Measurements from ENCODE around the gene GLRA1. TPM values are rescaled to one million over a fixed set of nuclear protein-coding genes. Genes with fewer than 3 reads are reported as not detected.
"Not testable (repeated sequence)": the region's sequence is repeated elsewhere in the genome, so short reads cannot be mapped to it uniquely, and the experiment has no call there.

The GLRA1 gene
- total RNA-seq, 2 experiments from 2014 or later, result not detected

GRCh38 chr5:151784141-151784540 is 140.5 kb downstream of the GLRA1 start:
- Mint-ChIP-seq H3K27ac (peak overlapping the region; percentile 11), H3K4me1 (peaks cover 52% of the 10 kb centered on the region), H3K36me3 (peaks cover 28% of the 10 kb centered on the region), H3K9me3 (ENCODE audit: low read depth) (no peaks in the 10 kb centered on the region), H3K4me3 (no peak overlapping the region), H3K27me3 (no peaks in the 10 kb centered on the region)
- ATAC-seq, result no peak
- CTCF ChIA-PET, result interaction anchor here (0.6 to 2.6 kb wide), 4 partner anchors 10 to 347 kb away, joined by 3 to 8 read pairs (median 6); partner anchors contain the start of gene G3BP1
- DNase-seq, result no peak

GRCh38 chr5:151783664-151784063 is 141.0 kb downstream of the GLRA1 start:
- H3K9me3 Mint-ChIP-seq (ENCODE audit: low read depth); H3K27me3 Mint-ChIP-seq; DNase-seq; H3K4me3 Mint-ChIP-seq; H3K27ac Mint-ChIP-seq; ATAC-seq: not testable (repeated sequence)
- peaks cover 33% of the 10 kb centered on the region for H3K36me3 Mint-ChIP-seq
- peaks cover 57% of the 10 kb centered on the region for H3K4me1 Mint-ChIP-seq
- CTCF ChIA-PET, result interaction anchor here (0.6 to 2.6 kb wide), 5 partner anchors 9 to 125 kb away, joined by 3 to 8 read pairs (median 4); partner anchors contain the start of gene G3BP1

DNA sequence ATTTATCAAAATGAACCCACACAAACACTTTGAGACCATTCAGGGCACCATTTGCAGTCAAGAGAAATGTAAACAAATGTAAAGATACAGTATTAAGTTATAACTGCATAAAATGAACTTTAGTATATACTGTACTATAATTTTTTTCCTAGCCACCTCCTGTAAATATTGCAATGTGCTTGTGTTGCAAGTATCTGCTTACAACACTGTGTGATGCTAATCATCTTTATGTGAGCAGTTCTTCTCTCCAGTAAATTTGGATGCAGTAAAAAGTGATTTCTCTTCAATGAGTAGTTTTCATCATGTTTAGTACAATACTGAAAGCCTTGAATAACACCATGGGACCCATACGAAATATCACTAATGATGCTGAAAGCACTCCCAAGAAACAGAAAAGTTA is 143.4 kb downstream of the GLRA1 start:
- Mint-ChIP-seq H3K4me3 (no peak overlapping the region), H3K4me1 (peaks cover 70% of the 10 kb centered on the region), H3K27me3 (no peaks in the 10 kb centered on the region), H3K9me3 (ENCODE audit: low read depth) (no peaks in the 10 kb centered on the region), H3K27ac (no peak overlapping the region), H3K36me3 (peaks cover 35% of the 10 kb centered on the region)
- no peak for ATAC-seq
- DNase-seq, result no peak
- CTCF ChIA-PET, result no interaction called here

GRCh38 chr5:151780348-151780747 is 144.3 kb downstream of the GLRA1 start:
- no peaks in the 10 kb centered on the region for H3K27me3 Mint-ChIP-seq
- ATAC-seq (no peak), DNase-seq (no peak)
- H3K9me3 Mint-ChIP-seq (ENCODE audit: low read depth), result no peaks in the 10 kb centered on the region
- H3K4me1 Mint-ChIP-seq, result peaks cover 73% of the 10 kb centered on the region
- no peak overlapping the region for H3K27ac Mint-ChIP-seq
- no peak overlapping the region for H3K4me3 Mint-ChIP-seq
- H3K36me3 Mint-ChIP-seq, result peaks cover 40% of the 10 kb centered on the region
- CTCF ChIA-PET, result no interaction called here

DNA sequence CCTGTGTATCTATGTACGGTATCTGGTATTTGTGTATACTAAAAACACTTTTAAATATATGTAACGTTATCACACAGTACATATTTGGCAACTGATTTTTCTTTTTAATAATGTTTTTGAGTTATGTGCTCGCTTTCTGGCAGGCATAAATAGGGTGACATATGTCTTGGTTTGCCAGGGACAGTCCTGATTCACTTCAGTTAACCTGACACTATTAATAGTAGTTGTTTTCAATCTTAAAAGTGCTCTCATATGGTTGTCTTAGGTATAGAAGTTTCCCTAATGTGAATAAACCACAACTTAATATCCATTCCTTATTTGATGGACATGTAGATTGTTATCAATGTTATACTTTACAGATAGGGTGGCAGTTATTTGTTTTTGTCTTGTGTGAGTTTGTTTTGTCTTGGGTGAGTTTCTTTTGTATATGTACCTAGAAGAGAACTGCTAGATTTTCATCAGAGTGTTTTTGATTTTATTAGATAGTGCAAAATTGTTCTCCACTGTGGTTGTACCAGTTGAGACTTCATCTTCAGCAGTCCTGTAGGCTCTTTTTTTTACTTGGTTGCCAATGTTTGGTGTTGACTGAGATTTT is 145.0 kb downstream of the GLRA1 start:
- no peak overlapping the region for H3K27ac Mint-ChIP-seq
- DNase-seq, result no peak
- H3K4me3 Mint-ChIP-seq, result no peak overlapping the region
- no peaks in the 10 kb centered on the region for H3K27me3 Mint-ChIP-seq
- no peaks in the 10 kb centered on the region for H3K9me3 Mint-ChIP-seq (ENCODE audit: low read depth)
- peaks cover 44% of the 10 kb centered on the region for H3K36me3 Mint-ChIP-seq
- peaks cover 75% of the 10 kb centered on the region for H3K4me1 Mint-ChIP-seq
- CTCF ChIA-PET, result no interaction called here
- ATAC-seq, result no peak

GRCh38 chr5:151775025-151775606 is 149.5 kb downstream of the GLRA1 start:
- Mint-ChIP-seq H3K27ac (no peak overlapping the region), H3K27me3 (no peaks in the 10 kb centered on the region), H3K4me3 (peak overlapping the region; percentile 83), H3K4me1 (peaks cover 57% of the 10 kb centered on the region), H3K36me3 (peaks cover 45% of the 10 kb centered on the region), H3K9me3 (ENCODE audit: low read depth) (no peaks in the 10 kb centered on the region)
- CTCF ChIA-PET, result interaction anchor here (0.8 to 6.4 kb wide), 6 partner anchors 10 to 123 kb away, joined by 3 to 51 read pairs (median 4); no protein-coding TSS in a partner anchor
- DNase-seq, result no peak
- no peak for ATAC-seq

GRCh38 chr5:151773951-151774350 is 150.7 kb downstream of the GLRA1 start:
- H3K4me3 Mint-ChIP-seq, result peak overlapping the region; percentile 83
- DNase-seq (no peak), ATAC-seq (no peak)
- H3K27ac Mint-ChIP-seq, result peak overlapping the region; percentile 71
- H3K27me3 Mint-ChIP-seq, result no peaks in the 10 kb centered on the region
- no peaks in the 10 kb centered on the region for H3K9me3 Mint-ChIP-seq (ENCODE audit: low read depth)
- peaks cover 41% of the 10 kb centered on the region for H3K36me3 Mint-ChIP-seq
- CTCF ChIA-PET, result interaction anchor here (1.2 to 6.4 kb wide), 9 partner anchors 8 to 326 kb away, joined by 3 to 51 read pairs (median 5); partner anchors contain the start of gene SLC36A1
- peaks cover 49% of the 10 kb centered on the region for H3K4me1 Mint-ChIP-seq

- Mint-ChIP-seq H3K27ac (peak overlapping the region; percentile 92), H3K4me3 (peak overlapping the region; percentile 83), H3K27me3 (no peaks in the 10 kb centered on the region), H3K36me3 (peaks cover 35% of the 10 kb centered on the region), H3K9me3 (ENCODE audit: low read depth) (no peaks in the 10 kb centered on the region), H3K4me1 (peaks cover 46% of the 10 kb centered on the region)
- CTCF ChIA-PET, result interaction anchor here (1.2 to 6.4 kb wide), 7 partner anchors 7 to 325 kb away, joined by 3 to 51 read pairs (median 20); partner anchors contain the start of genes ATOX1 and SLC36A1
- no peak for ATAC-seq
- no peak for DNase-seq
These were observed 151.6 kb downstream of the GLRA1 start for GRCh38 chr5:151772846-151773561.

Other genes starting within 250 kb of the GLRA1 start
- gene SPARC, start 237.9 kb downstream of the GLRA1 start, total RNA-seq, result under 1 TPM; 0.18 to 0.37 TPM
- gene ATOX1, start 166.2 kb downstream of the GLRA1 start, total RNA-seq, result 10 to 100 TPM; 72.6 to 78.1 TPM
- 100 to 1,000 TPM; 192 to 279 TPM for gene G3BP1, start 152.9 kb downstream of the GLRA1 start, total RNA-seq